Activated B cell treated with CpG ODN at 0.5 μM for 24 hours (primary cell): ENCODE results near the gene SYT13. TPM values are rescaled to one million over a fixed set of nuclear protein-coding genes. Genes with fewer than 3 reads are reported as not detected.

ENCODE experiments used
- ATAC-seq: fragments of 200-7000 bp; cut with Tn5 transposase; one replicate; pipeline ENCODE4 v1.10.0; 2021; ENCODE audit warnings: low read depth, mild to moderate bottlenecking, moderate library complexity
- CTCF ChIA-PET: fragments of 350-600 bp; sonication (Branson Sonifier 250); formaldehyde crosslinking; loops from one replicate; lab custom pipeline; 2021; ENCODE audit warnings: antibody characterized with exemption; lab: Charles Lee
- POLR2A ChIA-PET: fragments of 350-600 bp; sonication (Branson Sonifier 250); formaldehyde crosslinking; loops from one replicate; lab custom pipeline; 2021; ENCODE audit warnings: antibody characterized with exemption; lab: Charles Lee
- DNase-seq: peaks from one replicate; pipeline ENCODE4 v3.0.0; 2022
- H3K27ac Mint-ChIP-seq: one replicate; pipeline ENCODE4 v1.8.0; 2020; ENCODE audit warnings: mixed read lengths
- H3K27me3 Mint-ChIP-seq: one replicate; pipeline ENCODE4 v1.8.0; 2021; ENCODE audit warnings: mixed read lengths
- H3K36me3 Mint-ChIP-seq: one replicate; pipeline ENCODE4 v1.8.0; 2021; ENCODE audit warnings: low read depth, mixed read lengths
- H3K4me1 Mint-ChIP-seq: one replicate; pipeline ENCODE4 v1.8.0; 2021; ENCODE audit warnings: mixed read lengths
- H3K4me3 Mint-ChIP-seq: one replicate; pipeline ENCODE4 v1.8.0; 2020; ENCODE audit warnings: mild to moderate bottlenecking, mixed read lengths
- H3K9me3 Mint-ChIP-seq: one replicate; pipeline ENCODE4 v1.8.0; 2020; ENCODE audit warnings: mixed read lengths
- CTCF ChIP-seq: fragments of 200-600 bp; IDR thresholded peaks from one replicate; pipeline ENCODE4 v1.8.0; 2022; ENCODE audit warnings: antibody characterized with exemption, mild to moderate bottlenecking
- intact Hi-C: fragments of 100-400 bp; cut with micrococcal nuclease; formaldehyde crosslinking; loops from one replicate; pipeline ENCODE4 v1.15.1; 2024
- total RNA-seq: library from RNA; stranded (reverse); gene quantifications from 2 replicates; pipeline ENCODE4 v1.2.3, GENCODE V29; 2022

The SYT13 gene
- total RNA-seq, 1 donor from 2014 or later: not detected

- intact Hi-C loops: no loop called here
- POLR2A ChIA-PET: no interaction called here
- no peak for DNase-seq
- Mint-ChIP-seq H3K27ac (no peak overlapping the region), H3K27me3 (peaks cover 41% of the 10 kb centered on the region), H3K9me3 (no peaks in the 10 kb centered on the region), H3K4me1 (no peaks in the 10 kb centered on the region), H3K4me3 (no peak overlapping the region), H3K36me3 (no peaks in the 10 kb centered on the region)
- CTCF ChIA-PET: no interaction called here
- TF ChIP-seq CTCF: no peak
- ATAC-seq: no peak
Observed at GRCh38 chr11:45321031-45321595, 35.0 kb upstream of the SYT13 start.

DNA sequence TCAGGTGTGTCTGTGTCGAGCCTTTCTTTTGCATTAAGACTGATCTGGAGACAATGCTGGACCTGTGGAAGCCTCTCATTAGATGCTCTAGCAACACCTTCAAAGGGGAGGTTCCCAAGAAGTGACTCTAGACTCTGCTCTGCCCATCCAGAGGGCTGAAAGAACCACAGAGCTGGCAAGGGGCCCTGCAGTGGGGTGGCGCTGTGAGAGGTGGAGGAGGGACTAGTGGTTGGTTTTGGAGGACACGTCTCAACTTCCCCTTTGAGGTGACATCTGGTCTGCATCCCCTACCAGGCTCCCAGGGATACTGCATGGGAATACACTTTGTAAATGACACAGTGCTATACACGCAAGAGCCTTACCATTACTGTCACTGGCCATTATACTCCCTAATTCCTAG is 34.2 kb upstream of the SYT13 start:
- Mint-ChIP-seq H3K27ac (no peak overlapping the region), H3K4me3 (no peak overlapping the region), H3K4me1 (no peaks in the 10 kb centered on the region), H3K27me3 (peaks cover 40% of the 10 kb centered on the region), H3K36me3 (no peaks in the 10 kb centered on the region), H3K9me3 (no peaks in the 10 kb centered on the region)
- ChIA-PET POLR2A (no interaction called here), CTCF (no interaction called here)
- ATAC-seq (no peak), DNase-seq (no peak)
- intact Hi-C loops: no loop called here
- no peak for TF ChIP-seq CTCF

GRCh38 chr11:45319077-45319476 is 32.9 kb upstream of the SYT13 start:
- CTCF ChIA-PET: interaction anchor here (1.6 kb wide), 1 partner anchor 208 kb away, joined by 4 read pairs; no protein-coding TSS in a partner anchor
- intact Hi-C loops: no loop called here

GRCh38 chr11:45318516-45318915 is 32.4 kb upstream of the SYT13 start:
- Mint-ChIP-seq H3K9me3 (no peaks in the 10 kb centered on the region), H3K27ac (no peak overlapping the region), H3K36me3 (no peaks in the 10 kb centered on the region), H3K27me3 (peaks cover 38% of the 10 kb centered on the region), H3K4me1 (no peaks in the 10 kb centered on the region), H3K4me3 (no peak overlapping the region)
- TF ChIP-seq CTCF: no peak
- ATAC-seq: no peak
- CTCF ChIA-PET: interaction anchor here (1.6 kb wide), 1 partner anchor 208 kb away, joined by 4 read pairs; no protein-coding TSS in a partner anchor
- POLR2A ChIA-PET: no interaction called here
- intact Hi-C loops: no loop called here
- DNase-seq: no peak

More at GRCh38 chr11:45319077-45319476, 32.9 kb upstream of the SYT13 start:
- Mint-ChIP-seq H3K4me1 (no peaks in the 10 kb centered on the region), H3K4me3 (no peak overlapping the region), H3K27me3 (peaks cover 35% of the 10 kb centered on the region), H3K36me3 (no peaks in the 10 kb centered on the region), H3K9me3 (no peaks in the 10 kb centered on the region), H3K27ac (no peak overlapping the region)
- no peak for DNase-seq
- TF ChIP-seq CTCF: no peak
- ATAC-seq: no peak
- POLR2A ChIA-PET: no interaction called here

DNA sequence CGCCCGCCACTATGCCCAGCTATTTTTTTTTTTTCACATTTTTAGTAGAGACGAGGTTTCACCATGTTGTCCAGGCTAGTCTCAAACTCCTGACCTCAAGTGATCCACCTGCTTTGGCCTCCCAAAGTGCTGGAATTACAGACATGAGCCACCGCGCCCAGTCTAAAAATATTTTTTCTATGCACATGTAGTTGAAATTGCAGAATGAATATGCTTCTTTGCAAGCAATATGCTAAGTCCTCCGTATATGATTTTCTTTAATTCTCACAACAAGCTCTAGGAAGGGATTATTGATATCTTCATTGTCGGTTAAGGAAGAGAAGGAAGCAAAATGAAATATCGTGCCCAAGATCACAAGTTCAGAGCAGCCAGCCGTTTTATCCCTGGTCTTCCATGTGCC is 30.1 kb upstream of the SYT13 start:
- Mint-ChIP-seq H3K9me3 (no peaks in the 10 kb centered on the region), H3K4me1 (no peaks in the 10 kb centered on the region), H3K27me3 (peaks cover 24% of the 10 kb centered on the region), H3K4me3 (no peak overlapping the region), H3K27ac (no peak overlapping the region), H3K36me3 (no peaks in the 10 kb centered on the region)
- TF ChIP-seq CTCF: no peak
- ATAC-seq (no peak), DNase-seq (no peak)
- ChIA-PET CTCF (no interaction called here), POLR2A (no interaction called here)
- intact Hi-C loops: no loop called here
